Central memory CD8-positive, alpha-beta T cell (primary cell): Measurements from ENCODE around the gene EPX.

Experiments used
- ATAC-seq: fragments of 150-1000 bp; cut with Tn5 transposase; replicated peaks from 2 replicates; pipeline ENCODE4 v1.10.0; 2022; ENCODE audit warnings: mild to moderate bottlenecking, moderate FRiP score, moderate number of reproducible peaks; ENCODE audit not compliant: poor library complexity, severe bottlenecking; ENCODE audit errors: extremely low read depth
- DNase-seq, 2 donors: peaks; one replicate each; pipeline ENCODE4 v3.0.0; 2021; ENCODE audit warnings: low spot score in 2 of 2
- H3K27ac Mint-ChIP-seq: one replicate; pipeline ENCODE4 v1.8.0; 2022; ENCODE audit warnings: low read depth, mild to moderate bottlenecking, moderate library complexity, mixed read lengths
- H3K27me3 Mint-ChIP-seq: one replicate; pipeline ENCODE4 v1.8.0; 2022; ENCODE audit warnings: mixed read lengths
- H3K36me3 Mint-ChIP-seq: one replicate; pipeline ENCODE4 v1.8.0; 2022; ENCODE audit warnings: mild to moderate bottlenecking, moderate library complexity, mixed read lengths; ENCODE audit not compliant: insufficient read depth
- H3K4me1 Mint-ChIP-seq: one replicate; pipeline ENCODE4 v1.8.0; 2022; ENCODE audit warnings: mixed read lengths
- H3K4me3 Mint-ChIP-seq: one replicate; pipeline ENCODE4 v1.8.0; 2022; ENCODE audit warnings: mild to moderate bottlenecking, moderate library complexity, mixed read lengths
- H3K9me3 Mint-ChIP-seq: one replicate; pipeline ENCODE4 v1.8.0; 2022; ENCODE audit warnings: mixed read lengths

The EPX gene

GRCh38 chr17:58166682-58167081, 25.8 kb upstream of the EPX start, which contains the start of gene OR4D2:
Gene OR4D2 (plus strand): TSS chr17:58166982. CDS start chr17:58169656, 2,674 bp downstream.
- Mint-ChIP-seq H3K27ac (peak within 1 kb of the TSS; percentile 74), H3K27me3 (no peaks in the 10 kb centered on the region), H3K36me3 (peaks cover 1% of the 10 kb centered on the region), H3K4me1 (peaks cover 57% of the 10 kb centered on the region), H3K4me3 (no peak within 1 kb of the TSS), H3K9me3 (no peaks in the 10 kb centered on the region)
- ATAC-seq (no peak), DNase-seq (no peak)

GRCh38 chr17:58170622-58171021, 21.9 kb upstream of the EPX start:
- DNase-seq (no peak), ATAC-seq (no peak)
- H3K27ac Mint-ChIP-seq: peak overlapping the region; percentile 83
- H3K27me3 Mint-ChIP-seq: no peaks in the 10 kb centered on the region
- H3K36me3 Mint-ChIP-seq: no peaks in the 10 kb centered on the region
- no peaks in the 10 kb centered on the region for H3K9me3 Mint-ChIP-seq
- peaks cover 59% of the 10 kb centered on the region for H3K4me1 Mint-ChIP-seq
- H3K4me3 Mint-ChIP-seq: peak overlapping the region; percentile 70

GRCh38 chr17:58172369-58173071, 20.0 kb upstream of the EPX start:
- H3K4me3 Mint-ChIP-seq: peak overlapping the region; percentile 43
- peaks cover 46% of the 10 kb centered on the region for H3K4me1 Mint-ChIP-seq

GRCh38 chr17:58174871-58175270, 17.7 kb upstream of the EPX start:
- Mint-ChIP-seq H3K9me3 (no peaks in the 10 kb centered on the region), H3K27ac (no peak overlapping the region), H3K36me3 (peaks cover 3% of the 10 kb centered on the region), H3K4me1 (peaks cover 28% of the 10 kb centered on the region), H3K27me3 (peaks cover 11% of the 10 kb centered on the region), H3K4me3 (no peak overlapping the region)
- ATAC-seq: no peak
- DNase-seq: no peak

More at GRCh38 chr17:58172369-58173071, 20.0 kb upstream of the EPX start:
- Mint-ChIP-seq H3K36me3 (no peaks in the 10 kb centered on the region), H3K27me3 (peaks cover 11% of the 10 kb centered on the region), H3K9me3 (no peaks in the 10 kb centered on the region), H3K27ac (peak overlapping the region; percentile 42)
- DNase-seq: peak in 1 of 2 donors; percentile 44
- ATAC-seq: peak; percentile 65

- H3K4me1 Mint-ChIP-seq: peaks cover 16% of the 10 kb centered on the region
- H3K27me3 Mint-ChIP-seq: peaks cover 11% of the 10 kb centered on the region
- H3K36me3 Mint-ChIP-seq: peaks cover 3% of the 10 kb centered on the region
- DNase-seq: no peak
- H3K4me3 Mint-ChIP-seq: no peak overlapping the region
- no peak for ATAC-seq
- no peak overlapping the region for H3K27ac Mint-ChIP-seq
- no peaks in the 10 kb centered on the region for H3K9me3 Mint-ChIP-seq
These were observed 16.3 kb upstream of the EPX start for GRCh38 chr17:58176200-58176599.

- ATAC-seq (no peak), DNase-seq (no peak)
- peaks cover 7% of the 10 kb centered on the region for H3K27me3 Mint-ChIP-seq
- no peak overlapping the region for H3K4me3 Mint-ChIP-seq
- H3K9me3 Mint-ChIP-seq: no peaks in the 10 kb centered on the region
- no peak overlapping the region for H3K27ac Mint-ChIP-seq
- H3K36me3 Mint-ChIP-seq: peaks cover 3% of the 10 kb centered on the region
- peaks cover 6% of the 10 kb centered on the region for H3K4me1 Mint-ChIP-seq
These were observed 10.7 kb upstream of the EPX start for GRCh38 chr17:58181796-58182195.

GRCh38 chr17:58183514-58183913, 9.0 kb upstream of the EPX start:
- DNase-seq: no peak
- ATAC-seq: no peak
- no peak overlapping the region for H3K4me3 Mint-ChIP-seq
- peaks cover 3% of the 10 kb centered on the region for H3K36me3 Mint-ChIP-seq
- H3K27me3 Mint-ChIP-seq: peaks cover 18% of the 10 kb centered on the region
- peaks cover 6% of the 10 kb centered on the region for H3K4me1 Mint-ChIP-seq
- H3K9me3 Mint-ChIP-seq: no peaks in the 10 kb centered on the region
- no peak overlapping the region for H3K27ac Mint-ChIP-seq

GRCh38 chr17:58184308-58184985, 8.1 kb upstream of the EPX start:
- ATAC-seq (no peak), DNase-seq (no peak)
- Mint-ChIP-seq H3K4me1 (peaks cover 6% of the 10 kb centered on the region), H3K4me3 (no peak overlapping the region), H3K36me3 (no peaks in the 10 kb centered on the region), H3K9me3 (no peaks in the 10 kb centered on the region), H3K27ac (no peak overlapping the region), H3K27me3 (peaks cover 20% of the 10 kb centered on the region)

- Mint-ChIP-seq H3K36me3 (no peaks in the 10 kb centered on the region), H3K27ac (no peak overlapping the region), H3K4me3 (no peak overlapping the region), H3K27me3 (peaks cover 28% of the 10 kb centered on the region), H3K9me3 (no peaks in the 10 kb centered on the region), H3K4me1 (peaks cover 6% of the 10 kb centered on the region)
- ATAC-seq: no peak
- no peak for DNase-seq
These were observed 7.4 kb upstream of the EPX start for GRCh38 chr17:58184986-58185761.

- no peak overlapping the region for H3K4me3 Mint-ChIP-seq
- ATAC-seq (no peak), DNase-seq (no peak)
- no peaks in the 10 kb centered on the region for H3K9me3 Mint-ChIP-seq
- no peak overlapping the region for H3K27ac Mint-ChIP-seq
- no peaks in the 10 kb centered on the region for H3K36me3 Mint-ChIP-seq
- H3K27me3 Mint-ChIP-seq: peaks cover 41% of the 10 kb centered on the region
- peaks cover 10% of the 10 kb centered on the region for H3K4me1 Mint-ChIP-seq
These were observed 5.9 kb upstream of the EPX start for GRCh38 chr17:58186591-58186990.

GRCh38 chr17:58187063-58187462, 5.5 kb upstream of the EPX start:
- Mint-ChIP-seq H3K4me3 (no peak overlapping the region), H3K4me1 (peaks cover 10% of the 10 kb centered on the region), H3K27ac (no peak overlapping the region), H3K36me3 (no peaks in the 10 kb centered on the region), H3K9me3 (no peaks in the 10 kb centered on the region), H3K27me3 (peaks cover 41% of the 10 kb centered on the region)
- DNase-seq (no peak), ATAC-seq (no peak)

- Mint-ChIP-seq H3K27ac (no peak overlapping the region), H3K36me3 (no peaks in the 10 kb centered on the region), H3K9me3 (no peaks in the 10 kb centered on the region), H3K4me1 (peaks cover 10% of the 10 kb centered on the region), H3K4me3 (no peak overlapping the region), H3K27me3 (peaks cover 41% of the 10 kb centered on the region)
- DNase-seq: no peak
- ATAC-seq: no peak
These were observed 4.9 kb upstream of the EPX start for GRCh38 chr17:58187675-58188074.
